MM.1S (cell line): Measurements from ENCODE around the gene ATAD5.

Source experiments
- EZH2 ChIP-seq: fragments of 300-600 bp; sonication (generic); optimal IDR thresholded peaks from 2 replicates; pipeline ENCODE3; 2017; ENCODE audit warnings: low read depth, mild to moderate bottlenecking, antibody characterized with exemption, low read length, mixed read lengths
- EZH2phosphoT487 ChIP-seq: fragments of 300-600 bp; sonication (generic); IDR thresholded peaks from 2 replicates; pipeline ENCODE4 v1.6.1; 2018; ENCODE audit warnings: antibody characterized with exemption, low read length
- TF ChIP-seq, protein P1 (sequence below): fragments of 300-600 bp; sonication (generic); IDR thresholded peaks from 2 replicates; pipeline ENCODE4 v1.5.1; 2016; ENCODE audit warnings: antibody characterized with exemption, low read length, mixed read lengths

DNA sequence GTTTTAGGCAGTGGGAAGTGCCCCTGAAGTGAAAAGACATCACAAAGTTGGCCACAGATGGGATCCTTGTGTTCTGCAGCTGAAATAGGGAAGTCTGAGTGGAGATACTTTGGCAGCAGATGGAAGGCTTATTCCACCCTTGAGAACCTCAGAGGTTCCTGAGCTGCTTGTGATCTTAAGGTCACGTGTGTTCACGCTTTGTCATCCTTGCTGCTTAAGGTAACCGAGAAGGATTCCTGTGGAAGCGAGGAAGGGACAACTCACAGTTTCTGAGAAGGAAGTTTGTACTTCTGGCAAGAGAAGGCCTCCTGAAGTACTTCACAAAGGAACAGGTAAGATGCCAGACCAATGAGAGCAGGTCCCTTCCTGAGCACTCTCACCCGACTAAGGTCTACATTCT is 102.2 kb downstream of the ATAD5 start:
- TF ChIP-seq, protein P1, sequence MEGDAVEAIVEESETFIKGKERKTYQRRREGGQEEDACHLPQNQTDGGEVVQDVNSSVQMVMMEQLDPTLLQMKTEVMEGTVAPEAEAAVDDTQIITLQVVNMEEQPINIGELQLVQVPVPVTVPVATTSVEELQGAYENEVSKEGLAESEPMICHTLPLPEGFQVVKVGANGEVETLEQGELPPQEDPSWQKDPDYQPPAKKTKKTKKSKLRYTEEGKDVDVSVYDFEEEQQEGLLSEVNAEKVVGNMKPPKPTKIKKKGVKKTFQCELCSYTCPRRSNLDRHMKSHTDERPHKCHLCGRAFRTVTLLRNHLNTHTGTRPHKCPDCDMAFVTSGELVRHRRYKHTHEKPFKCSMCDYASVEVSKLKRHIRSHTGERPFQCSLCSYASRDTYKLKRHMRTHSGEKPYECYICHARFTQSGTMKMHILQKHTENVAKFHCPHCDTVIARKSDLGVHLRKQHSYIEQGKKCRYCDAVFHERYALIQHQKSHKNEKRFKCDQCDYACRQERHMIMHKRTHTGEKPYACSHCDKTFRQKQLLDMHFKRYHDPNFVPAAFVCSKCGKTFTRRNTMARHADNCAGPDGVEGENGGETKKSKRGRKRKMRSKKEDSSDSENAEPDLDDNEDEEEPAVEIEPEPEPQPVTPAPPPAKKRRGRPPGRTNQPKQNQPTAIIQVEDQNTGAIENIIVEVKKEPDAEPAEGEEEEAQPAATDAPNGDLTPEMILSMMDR = no peak
- TF ChIP-seq EZH2phosphoT487 = no peak
- no peak for TF ChIP-seq EZH2
